Cardiac muscle cell (in vitro differentiated cells and primary cell): ENCODE results near the gene MAP4K5. TPM values are rescaled to one million over a fixed set of nuclear protein-coding genes. Genes with fewer than 3 reads are reported as not detected.

ENCODE experiments used
- DNase-seq, 2 donors: peaks; one replicate each; pipeline versions ENCODE4 v3.0.0 to v3.0.0-alpha.2; 2010 to 2017; ENCODE audit warnings: low read depth in 1 of 2, low spot score in 1 of 2
- H3K27ac ChIP-seq: fragments of 200-600 bp; sonication (generic); 2 replicates; pipeline ENCODE4 v1.5.1; 2016
- H3K27me3 ChIP-seq: fragments of 200-600 bp; sonication (generic); 2 replicates; pipeline ENCODE4 v1.6.0; 2016; ENCODE audit warnings: control low read depth
- H3K36me3 ChIP-seq: fragments of 200-600 bp; sonication (generic); 2 replicates; pipeline ENCODE4 v1.5.1; 2016; ENCODE audit warnings: control low read depth
- H3K4me1 ChIP-seq: fragments of 200-600 bp; sonication (generic); 2 replicates; pipeline ENCODE4 v1.8.1; 2017; ENCODE audit warnings: low read depth, mild to moderate bottlenecking, mixed run types
- H3K4me3 ChIP-seq: fragments of 200-600 bp; sonication (generic); 2 replicates; pipeline ENCODE4 v1.5.1; 2016; ENCODE audit warnings: mild to moderate bottlenecking
- H3K9me3 ChIP-seq: fragments of 200-600 bp; sonication (generic); 2 replicates; pipeline ENCODE4 v1.5.1; 2017; ENCODE audit warnings: low read depth, mild to moderate bottlenecking, control low read depth
- CTCF ChIP-seq: IDR thresholded peaks from 2 replicates; pipeline ENCODE4 v1.5.1; 2012; ENCODE audit warnings: low read depth, mild to moderate bottlenecking, low read length
- polyA plus RNA-seq: library from polyadenylated mRNA; unstranded; fragments of >200 nt; fragmentation: Nextera tagmentation; extraction: Ambion mirVana; gene quantifications from 2 replicates; pipeline ENCODE4 v1.2.1, GENCODE V29; 2016
- total RNA-seq: library from RNA; depleted of rRNA; stranded (reverse); fragments of >200 nt; gene quantifications from 2 replicates; pipeline ENCODE4 v1.2.3, GENCODE V29; 2016

Gene MAP4K5
- total and polyA plus RNA-seq, 2 experiments from 2014 or later: 53.0 to 402 TPM

GRCh38 chr14:50524060-50524459 is 8.3 kb downstream of the MAP4K5 start:
- Histone ChIP-seq H3K4me1 (no peaks in the 10 kb centered on the region), H3K4me3 (no peak overlapping the region), H3K27me3 (no peaks in the 10 kb centered on the region), H3K36me3 (no peaks in the 10 kb centered on the region), H3K27ac (no peak overlapping the region), H3K9me3 (no peaks in the 10 kb centered on the region)
- no peak for DNase-seq
- no peak for TF ChIP-seq CTCF

GRCh38 chr14:50523271-50524041 is 8.9 kb downstream of the MAP4K5 start:
- no peak for DNase-seq
- Histone ChIP-seq H3K4me1 (no peaks in the 10 kb centered on the region), H3K27me3 (no peaks in the 10 kb centered on the region), H3K27ac (no peak overlapping the region), H3K4me3 (no peak overlapping the region), H3K36me3 (no peaks in the 10 kb centered on the region), H3K9me3 (no peaks in the 10 kb centered on the region)
- TF ChIP-seq CTCF: no peak

- Histone ChIP-seq H3K27ac (no peak overlapping the region), H3K9me3 (no peaks in the 10 kb centered on the region), H3K4me3 (no peak overlapping the region), H3K36me3 (no peaks in the 10 kb centered on the region), H3K27me3 (no peaks in the 10 kb centered on the region), H3K4me1 (no peaks in the 10 kb centered on the region)
- no peak for TF ChIP-seq CTCF
- DNase-seq: no peak
These were observed 10.4 kb downstream of the MAP4K5 start for GRCh38 chr14:50521912-50522341.

GRCh38 chr14:50520947-50521815 is 11.2 kb downstream of the MAP4K5 start:
- DNase-seq: peak in 1 of 2 donors; percentile 38
- H3K27ac ChIP-seq: no peak overlapping the region
- no peaks in the 10 kb centered on the region for H3K9me3 ChIP-seq
- no peaks in the 10 kb centered on the region for H3K36me3 ChIP-seq
- H3K27me3 ChIP-seq: no peaks in the 10 kb centered on the region
- H3K4me1 ChIP-seq: no peaks in the 10 kb centered on the region
- TF ChIP-seq CTCF: no peak
- H3K4me3 ChIP-seq: no peak overlapping the region

GRCh38 chr14:50516091-50516490 is 16.3 kb downstream of the MAP4K5 start:
- Histone ChIP-seq H3K27me3 (no peaks in the 10 kb centered on the region), H3K4me1 (no peaks in the 10 kb centered on the region), H3K27ac (no peak overlapping the region), H3K4me3 (no peak overlapping the region), H3K36me3 (no peaks in the 10 kb centered on the region), H3K9me3 (no peaks in the 10 kb centered on the region)
- no peak for DNase-seq
- TF ChIP-seq CTCF: no peak
